Upper lobe of left lung (tissue), 6 donors: ENCODE measurements around the gene KIF20A. TPM values are rescaled to one million over a fixed set of nuclear protein-coding genes. Genes with fewer than 3 reads are reported as not detected.

Source experiments
- ATAC-seq, 2 donors: fragments of 200-7000 bp; cut with Tn5 transposase; one replicate each; pipeline ENCODE4 v1.9.1; 2022; ENCODE audit warnings: mild to moderate bottlenecking in 2 of 2, moderate library complexity in 2 of 2; ENCODE audit not compliant: low FRiP score in 2 of 2
- DNase-seq, 2 donors: peaks; one replicate each; pipeline ENCODE4 v3.0.0-alpha.2; 2019 to 2020
- H3K27ac ChIP-seq, 4 donors: fragments of 200-600 bp; sonication (generic); one replicate each; pipeline ENCODE4 v1.5.1; 2016 to 2019
- H3K27me3 ChIP-seq, 4 donors: fragments of 200-600 bp; sonication (generic); one replicate each; pipeline ENCODE4 v1.5.1; 2017 to 2019
- H3K36me3 ChIP-seq, 4 donors: fragments of 200-600 bp; sonication (generic); one replicate each; pipeline ENCODE4 v1.5.1; 2016 to 2019
- H3K4me1 ChIP-seq, 4 donors: fragments of 200-600 bp; sonication (generic); one replicate each; pipeline ENCODE4 v1.5.1; 2018 to 2019
- H3K4me3 ChIP-seq, 4 donors: fragments of 200-600 bp; sonication (generic); one replicate each; pipeline ENCODE4 v1.5.1; 2017 to 2019; ENCODE audit warnings: mild to moderate bottlenecking in 2 of 4, moderate library complexity in 1 of 4
- H3K9me3 ChIP-seq, 4 donors: fragments of 200-600 bp; sonication (generic); one replicate each; pipeline ENCODE4 v1.5.1; 2018 to 2019
- CTCF ChIP-seq, 6 experiments: fragments of 450-650 bp in 4 of 6; fragments of 200-600 bp in 2 of 6; sonication (generic) in 2 of 6; IDR thresholded peaks; one replicate each; pipeline ENCODE4 v1.5.1; 2016 to 2019; ENCODE audit warnings: antibody characterized with exemption in 6 of 6
- EP300 ChIP-seq, 4 donors: sonication (generic); formaldehyde crosslinking; IDR thresholded peaks; one replicate each; pipeline ENCODE4 v1.5.1; 2017; ENCODE audit warnings: antibody characterized with exemption in 4 of 4, control low read depth in 2 of 4
- POLR2A ChIP-seq, 4 donors: fragments of 450-650 bp; IDR thresholded peaks; one replicate each; pipeline ENCODE4 v1.5.1; 2016 to 2017; ENCODE audit warnings: antibody characterized with exemption in 4 of 4, mild to moderate bottlenecking in 2 of 4
- POLR2AphosphoS5 ChIP-seq, 2 donors: sonication (generic); formaldehyde crosslinking; IDR thresholded peaks; one replicate each; pipeline ENCODE4 v1.5.1; 2017; ENCODE audit warnings: antibody characterized with exemption in 2 of 2
- WGBS, 2 donors: methylation state at CpG; one replicate each; pipeline ENCODE4 v1.1.5; 2017 to 2018; 5-methylcytosine and 5-hydroxymethylcytosine counted together
- total RNA-seq, 6 donors: library from RNA; depleted of rRNA in 4 of 6; stranded (reverse); fragments of >200 nt in 4 of 6; gene quantifications; one replicate each; pipeline versions ENCODE4 v1.1.0 to v1.2.1, GENCODE V29; 2016 to 2021
- donor health status: DM: no; HTN: no; CAD: no; lungs with moderate emphysema.
- donor health status: DM: no; HTN: yes; CAD: no; lungs with severe emphysema.

KIF20A gene
- total RNA-seq, 6 donors from 2014 or later: 1.0 to 3.0 (median 1.8) TPM

GRCh38 chr5:138233280-138233679, 54.4 kb downstream of the KIF20A start:
- H3K27ac ChIP-seq: no peak overlapping the region
- H3K27me3 ChIP-seq: no peaks in the 10 kb centered on the region
- H3K4me3 ChIP-seq: no peak overlapping the region
- no peaks in the 10 kb centered on the region for H3K9me3 ChIP-seq
- TF ChIP-seq EP300 (IDR thresholded peaks at IDR 0.05): no peak
- TF ChIP-seq CTCF (IDR thresholded peaks at IDR 0.05): no peak
- TF ChIP-seq POLR2A (IDR thresholded peaks at IDR 0.05): no peak
- no peak for TF ChIP-seq POLR2AphosphoS5 (IDR thresholded peaks at IDR 0.05)
- no peaks in the 10 kb centered on the region for H3K4me1 ChIP-seq
- ATAC-seq (no peak), DNase-seq (no peak)
- no peaks in the 10 kb centered on the region for H3K36me3 ChIP-seq
- 68 to 76% methylated on average over 2 of the region's 2 CpGs for WGBS, 2 donors

GRCh38 chr5:138234651-138235050, 55.7 kb downstream of the KIF20A start:
- H3K4me1 ChIP-seq: no peaks in the 10 kb centered on the region
- no peak overlapping the region for H3K27ac ChIP-seq
- WGBS, 2 donors: 78 to 86% methylated on average over 2 of the region's 2 CpGs
- no peak for TF ChIP-seq POLR2A (IDR thresholded peaks at IDR 0.05)
- no peak for TF ChIP-seq EP300 (IDR thresholded peaks at IDR 0.05)
- TF ChIP-seq POLR2AphosphoS5 (IDR thresholded peaks at IDR 0.05): no peak
- no peak for TF ChIP-seq CTCF (IDR thresholded peaks at IDR 0.05)
- no peak overlapping the region for H3K4me3 ChIP-seq
- DNase-seq: no peak
- no peaks in the 10 kb centered on the region for H3K27me3 ChIP-seq
- H3K9me3 ChIP-seq: no peaks in the 10 kb centered on the region
- no peak for ATAC-seq
- H3K36me3 ChIP-seq: no peaks in the 10 kb centered on the region

Other genes starting within 250 kb of the KIF20A start
- 10 to 100 TPM; 27.1 to 62.9 (median 40.7) TPM for gene FAM13B, start 146.0 kb upstream of the KIF20A start, total RNA-seq
- not detected for gene WNT8A, start 95.1 kb upstream of the KIF20A start, total RNA-seq
- 10 to 100 TPM in 1 of 6 donors, 1 to 10 TPM in 4, not detected in 1; 1.6 to 22.8 (median 4.4) TPM for gene NME5, start 39.7 kb upstream of the KIF20A start, total RNA-seq
- gene BRD8, start 482 bp upstream of the KIF20A start, total RNA-seq: 100 to 1,000 TPM in 1 of 6 donors, 10 to 100 TPM in 5; 26.9 to 210 (median 47.6) TPM
- gene CDC23, start 34.2 kb downstream of the KIF20A start, total RNA-seq: 10 to 100 TPM in 4 of 6 donors, 1 to 10 TPM in 2; 8.4 to 23.2 (median 17.3) TPM
- gene GFRA3, start 95.5 kb downstream of the KIF20A start, total RNA-seq: under 1 TPM in 5 of 6 donors, not detected in 1; 0.30 to 0.86 (median 0.33) TPM
- gene CDC25C, start 152.7 kb downstream of the KIF20A start, total RNA-seq: under 1 TPM in 4 of 6 donors, not detected in 2; 0.37 to 0.67 (median 0.54) TPM
- gene FAM53C, start 159.2 kb downstream of the KIF20A start, total RNA-seq: 10 to 100 TPM; 15.8 to 71.2 (median 21.9) TPM
- gene KDM3B, start 173.6 kb downstream of the KIF20A start, total RNA-seq: 100 to 1,000 TPM in 1 of 6 donors, 10 to 100 TPM in 5; 54.8 to 110 (median 56.8) TPM